Kidney epithelial cell (primary cell): ENCODE measurements around the gene DGCR2. TPM values are rescaled to one million over a fixed set of nuclear protein-coding genes. Genes with fewer than 3 reads are reported as not detected.
"Not testable (repeated sequence)": the region's sequence is repeated elsewhere in the genome, so short reads cannot be mapped to it uniquely, and the experiment has no call there.

Source experiments
- DNase-seq: peaks from one replicate; pipeline ENCODE4 v3.0.0-alpha.2; 2010; ENCODE audit warnings: low read depth
- H3K27me3 ChIP-seq: 2 replicates; pipeline ENCODE4 v1.6.0; 2011; ENCODE audit warnings: low read length; ENCODE audit not compliant: control insufficient read depth, insufficient read depth
- H3K36me3 ChIP-seq: 2 replicates; pipeline ENCODE4 v1.5.1; 2011; ENCODE audit warnings: low read length; ENCODE audit not compliant: control insufficient read depth, insufficient read depth
- H3K4me3 ChIP-seq: 2 replicates; pipeline ENCODE4 v1.5.1; 2011; ENCODE audit warnings: low read depth, mild to moderate bottlenecking, control low read depth, low read length
- CTCF ChIP-seq: IDR thresholded peaks from 2 replicates; pipeline ENCODE4 v1.5.1; 2011; ENCODE audit warnings: mild to moderate bottlenecking, moderate library complexity, low read length, control low read depth, inconsistent platforms; ENCODE audit not compliant: insufficient read depth, poor library complexity, severe bottlenecking
- total RNA-seq: library from RNA; depleted of rRNA; stranded (reverse); fragments of >200 nt; gene quantifications from 2 replicates; pipeline ENCODE4 v1.2.3, GENCODE V29; 2015

DGCR2 gene
- total RNA-seq, 1 donor from 2014 or later: 71.2 TPM

DNA sequence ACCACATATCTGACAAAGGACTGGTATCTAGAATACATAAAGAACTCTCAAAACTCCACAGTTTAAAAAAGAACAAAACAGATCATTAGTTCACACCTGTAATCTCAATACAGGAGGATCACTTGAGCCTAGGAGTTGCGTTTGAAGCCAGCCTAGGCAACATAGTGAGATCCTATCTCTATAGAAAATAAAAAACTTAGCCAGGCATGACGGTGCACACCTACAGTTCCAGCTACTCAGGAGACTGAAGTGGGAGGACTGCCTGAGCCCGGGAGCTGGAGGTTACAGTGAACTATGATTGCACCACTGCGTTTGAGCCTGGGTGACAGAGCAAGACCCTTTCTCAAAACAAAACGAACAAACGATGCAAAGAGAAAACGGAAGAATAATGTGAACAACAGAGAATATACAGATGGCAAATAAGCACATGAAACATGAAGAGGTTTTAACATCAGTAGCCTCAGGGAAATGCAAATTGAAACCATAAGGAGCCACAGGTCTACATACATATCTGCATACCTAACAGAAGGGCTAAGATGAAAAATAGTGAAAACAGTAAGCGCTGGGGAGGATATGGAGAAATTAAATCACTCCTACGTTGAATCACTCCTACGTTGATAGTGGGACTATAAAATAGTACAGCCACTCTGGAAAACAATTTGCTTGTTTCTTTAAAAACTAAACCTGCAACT lies 70.7 kb downstream of the DGCR2 start:
- Histone ChIP-seq H3K27me3 (no peaks in the 10 kb centered on the region), H3K4me3 (no peak overlapping the region), H3K36me3 (no peaks in the 10 kb centered on the region)
- TF ChIP-seq CTCF: no peak
- DNase-seq: no peak

DNA sequence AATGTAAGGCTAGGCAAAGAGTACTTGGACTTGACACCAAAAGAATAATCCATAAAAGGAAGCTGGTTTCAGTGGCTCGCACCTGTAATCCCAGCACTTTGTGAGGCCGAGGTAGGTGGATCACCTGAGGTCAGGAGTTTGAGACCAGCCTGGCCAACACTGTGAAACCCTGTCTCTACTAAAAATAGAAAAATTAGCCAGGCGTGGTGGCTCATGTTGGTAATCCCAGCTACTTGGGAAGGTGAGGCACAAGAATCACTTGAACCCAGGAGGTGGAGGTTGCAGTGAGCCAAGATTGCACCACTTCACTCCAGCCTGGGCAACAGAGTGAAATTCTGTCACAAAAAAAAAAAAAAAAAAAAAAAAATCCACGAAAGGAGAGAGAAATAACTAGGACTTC lies 71.4 kb downstream of the DGCR2 start:
- H3K27me3 ChIP-seq, H3K36me3 ChIP-seq, DNase-seq, H3K4me3 ChIP-seq: not testable (repeated sequence)

DNA sequence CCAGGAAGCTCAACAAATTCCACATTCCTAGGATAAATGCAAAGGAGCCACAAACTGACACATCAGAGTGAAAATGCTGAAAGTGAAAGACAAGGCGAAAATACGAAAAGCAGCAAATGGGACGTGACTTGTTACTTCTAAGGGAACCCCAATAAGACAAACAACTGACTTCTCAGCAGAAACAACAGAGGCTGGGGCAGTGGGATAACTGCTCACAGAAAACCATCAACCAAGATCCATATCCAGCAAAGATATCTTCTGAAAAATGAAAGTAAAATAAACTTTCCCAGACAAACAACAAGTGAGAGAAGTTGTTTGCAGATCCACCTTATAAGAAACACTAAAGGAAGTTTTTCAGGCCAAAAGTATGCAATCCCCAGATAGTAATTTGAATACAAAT lies 72.1 kb downstream of the DGCR2 start:
- TF ChIP-seq CTCF: no peak
- H3K36me3 ChIP-seq: peaks cover 1% of the 10 kb centered on the region
- no peaks in the 10 kb centered on the region for H3K27me3 ChIP-seq
- H3K4me3 ChIP-seq: no peak overlapping the region
- no peak for DNase-seq

GRCh38 chr22:19048531-19048930 lies 73.7 kb downstream of the DGCR2 start:
- DNase-seq: no peak
- H3K4me3 ChIP-seq: no peak overlapping the region
- peaks cover 1% of the 10 kb centered on the region for H3K36me3 ChIP-seq
- H3K27me3 ChIP-seq: no peaks in the 10 kb centered on the region
- no peak for TF ChIP-seq CTCF

DNA sequence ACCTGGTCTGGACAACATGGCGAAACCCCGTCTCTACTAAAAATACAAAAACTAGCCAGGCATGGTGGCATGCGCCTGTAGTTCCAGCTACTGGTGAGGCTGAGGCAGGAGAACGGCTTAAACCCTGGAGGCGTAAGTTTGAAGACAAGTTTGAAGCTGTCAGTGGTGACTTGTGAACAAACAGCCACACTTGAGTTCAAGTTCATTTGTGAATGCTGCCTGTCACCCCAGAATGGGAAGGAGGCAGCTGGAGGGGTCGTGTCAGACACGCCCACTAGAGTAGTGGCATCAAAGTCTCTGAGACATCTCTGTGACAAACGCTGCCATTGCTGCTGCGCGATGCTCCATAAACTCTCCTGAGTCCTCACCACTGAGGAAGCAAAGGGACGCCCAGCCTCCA lies 74.2 kb downstream of the DGCR2 start:
- no peak for DNase-seq
- Histone ChIP-seq H3K4me3 (no peak overlapping the region), H3K36me3 (peaks cover 1% of the 10 kb centered on the region), H3K27me3 (no peaks in the 10 kb centered on the region)
- no peak for TF ChIP-seq CTCF

DNA sequence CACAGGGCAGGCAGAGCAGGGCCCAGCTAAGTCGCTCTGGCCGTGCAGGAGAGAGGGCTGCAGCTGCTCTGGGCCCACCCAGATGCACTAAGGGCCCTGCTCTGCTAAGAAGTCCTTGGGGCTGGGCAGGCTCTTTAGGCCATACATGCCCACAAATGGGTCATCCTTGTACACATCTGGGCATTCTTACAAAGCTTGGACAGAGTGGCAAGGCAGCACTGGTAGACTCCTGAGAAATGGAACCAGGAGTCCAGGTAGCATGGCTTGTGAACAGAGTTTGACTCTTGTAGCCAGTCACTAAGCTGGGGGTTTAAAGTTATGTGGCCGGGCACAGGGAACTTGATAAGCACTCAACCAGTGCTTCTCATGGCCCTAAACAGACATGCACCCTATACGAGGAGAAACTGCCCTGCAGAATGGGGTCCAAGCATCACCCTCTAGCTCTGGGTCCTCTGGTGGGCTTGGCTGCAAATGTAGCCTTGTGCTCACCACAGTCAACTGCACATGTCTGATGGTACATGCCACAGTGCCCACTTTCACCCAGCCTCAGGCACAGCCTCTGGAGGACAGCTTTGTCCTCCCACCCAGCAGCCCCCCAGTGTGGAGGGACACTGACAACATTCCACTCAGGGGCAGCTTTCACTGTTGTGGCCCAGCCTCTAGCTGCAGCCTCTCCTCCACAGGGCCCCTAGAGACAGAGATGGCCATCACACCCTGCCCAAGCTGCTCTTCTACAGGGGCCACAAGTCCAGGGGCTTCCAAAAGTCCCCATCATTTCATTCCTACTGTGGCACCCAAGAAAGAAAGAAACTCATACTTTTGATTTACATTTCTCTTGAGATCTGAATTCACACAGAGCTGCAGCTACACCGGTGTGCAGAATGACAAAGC lies 75.2 kb downstream of the DGCR2 start:
- H3K36me3 ChIP-seq: peaks cover 2% of the 10 kb centered on the region
- no peak for DNase-seq
- no peaks in the 10 kb centered on the region for H3K27me3 ChIP-seq
- no peak for TF ChIP-seq CTCF
- no peak overlapping the region for H3K4me3 ChIP-seq
